HG03108 (cell line): ENCODE results near the gene SRI.
"Not testable (repeated sequence)": the region's sequence is repeated elsewhere in the genome, so short reads cannot be mapped to it uniquely, and the experiment has no call there.

Source experiments
- ATAC-seq: cut with Tn5 transposase; IDR thresholded peaks from one replicate; pipeline ENCODE4 v1.9.1; 2021; ENCODE audit warnings: moderate library complexity; ENCODE audit not compliant: unreplicated experiment

The SRI gene

DNA sequence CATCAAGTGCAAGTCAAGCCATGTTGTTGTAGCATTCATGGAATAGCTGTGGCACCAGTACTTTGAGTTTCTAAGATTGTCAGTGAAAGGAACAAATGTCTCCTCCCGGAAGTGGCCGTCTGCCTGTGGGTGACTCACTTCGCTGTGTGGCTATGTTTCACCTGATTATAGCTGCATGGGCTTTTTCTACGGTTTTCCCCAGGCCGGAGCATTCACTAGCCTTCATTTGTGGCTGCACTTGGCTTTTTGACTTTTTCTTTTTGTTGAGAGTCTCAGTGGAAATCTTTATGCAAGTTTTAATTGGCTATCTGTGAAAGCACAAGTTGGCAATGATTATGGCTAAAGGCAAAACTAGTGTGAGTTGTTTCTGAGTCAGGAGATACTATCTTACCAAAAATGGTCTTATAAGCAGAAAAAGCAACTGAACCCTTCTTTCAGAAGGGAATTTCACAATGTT lies 35.0 kb downstream of the SRI start:
- no peak for ATAC-seq

DNA sequence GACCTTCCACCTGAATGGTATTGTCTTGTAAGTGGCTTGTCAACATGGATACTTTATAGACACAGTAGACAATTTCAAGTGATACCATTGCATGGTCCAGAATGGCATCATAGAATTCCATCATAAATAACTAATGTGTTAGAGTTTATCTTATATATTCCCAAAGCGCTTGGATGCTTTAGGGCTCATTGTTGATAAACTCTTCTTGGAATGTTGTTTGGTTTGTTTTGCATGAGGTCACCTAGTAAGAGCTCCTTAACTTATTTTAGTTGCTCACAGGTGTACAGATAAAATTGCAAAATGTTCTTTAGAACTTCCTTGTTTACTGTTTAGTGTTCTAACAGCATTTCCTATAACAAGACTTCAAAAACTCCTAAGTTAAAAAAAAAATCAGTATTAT lies 36.8 kb downstream of the SRI start:
- no peak for ATAC-seq

DNA sequence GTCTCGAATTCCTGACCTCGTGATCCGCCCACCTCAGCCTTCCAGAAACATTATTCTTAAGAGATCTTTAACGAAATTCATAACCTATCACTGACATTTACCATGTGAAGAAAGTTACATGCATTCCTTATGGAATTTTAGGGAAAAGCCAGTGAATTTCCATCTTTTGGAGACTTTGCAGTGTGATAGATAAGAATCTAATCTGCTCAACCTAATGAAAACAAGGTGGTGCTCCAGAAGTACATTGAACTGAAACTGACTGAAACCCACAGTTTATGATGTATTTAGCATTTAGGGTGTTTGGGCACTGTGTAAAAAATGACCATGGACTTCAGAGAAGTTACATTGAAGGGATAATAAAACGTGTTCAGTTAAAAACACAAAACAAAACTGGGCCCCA lies 43.6 kb downstream of the SRI start:
- no peak for ATAC-seq

DNA sequence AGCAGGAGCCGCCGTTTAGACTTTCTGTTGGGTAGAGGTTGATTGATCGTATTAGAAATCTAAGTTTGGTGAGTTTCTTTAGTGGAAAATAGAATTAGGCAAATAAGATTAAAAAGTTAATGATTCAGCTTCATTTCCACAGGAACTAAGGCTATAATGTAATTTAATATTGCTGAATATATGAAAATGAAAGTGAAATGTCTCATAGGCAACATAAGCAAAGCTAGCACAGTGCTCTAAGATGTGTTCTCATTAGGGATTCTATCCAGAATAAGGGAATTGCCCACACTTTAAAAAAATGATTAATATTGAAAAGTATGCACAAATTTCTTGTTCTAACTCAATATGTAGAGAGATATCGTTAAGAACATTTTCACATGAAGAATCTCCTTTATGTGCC lies 47.0 kb downstream of the SRI start:
- no peak for ATAC-seq

DNA sequence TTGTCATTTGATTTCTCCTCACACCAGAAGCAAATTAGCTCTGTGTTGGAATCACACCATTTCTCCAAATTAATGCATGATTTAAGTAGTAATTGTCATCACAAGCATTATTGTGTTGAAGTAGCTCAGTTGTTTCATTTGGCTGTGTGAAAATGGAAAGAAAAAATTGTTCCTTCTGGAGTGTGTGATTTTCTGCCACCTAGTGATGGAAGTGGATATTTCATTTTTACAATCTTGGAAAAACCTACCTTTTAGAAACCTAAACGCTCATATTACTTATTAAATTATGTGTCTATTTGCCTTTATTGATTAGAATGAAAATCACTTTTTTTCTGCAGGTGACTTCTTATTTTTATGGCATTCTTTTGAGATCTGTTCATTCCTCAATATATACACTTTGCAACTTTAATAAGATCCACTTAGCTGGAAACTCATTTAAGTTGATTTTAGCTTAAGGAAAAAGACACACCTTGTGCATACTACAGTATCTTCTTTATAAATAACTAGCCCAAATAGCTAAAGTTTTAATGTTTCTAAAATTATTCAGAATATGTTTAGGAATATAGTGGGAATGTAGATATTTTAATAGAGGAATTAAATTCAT lies 50.0 kb downstream of the SRI start:
- ATAC-seq, result no peak

DNA sequence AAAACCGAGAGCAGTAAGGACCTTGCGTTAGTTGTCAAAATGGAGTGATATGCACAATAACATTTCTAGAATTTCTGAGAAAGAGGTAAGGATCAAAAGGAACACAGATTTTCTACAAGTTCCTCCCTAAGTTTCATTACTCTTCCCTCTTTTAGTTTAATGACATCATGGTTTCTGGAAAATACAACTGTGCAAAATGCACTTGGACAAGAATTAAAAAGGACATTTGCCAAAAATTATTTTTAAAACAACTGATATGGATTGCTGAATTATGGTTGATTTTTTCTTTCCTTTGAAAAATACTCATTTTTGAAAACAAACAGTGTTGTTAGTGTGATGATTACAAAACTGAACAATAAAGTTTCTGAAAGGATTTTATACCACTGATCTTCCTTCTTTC lies 52.1 kb downstream of the SRI start:
- ATAC-seq, result no peak

DNA sequence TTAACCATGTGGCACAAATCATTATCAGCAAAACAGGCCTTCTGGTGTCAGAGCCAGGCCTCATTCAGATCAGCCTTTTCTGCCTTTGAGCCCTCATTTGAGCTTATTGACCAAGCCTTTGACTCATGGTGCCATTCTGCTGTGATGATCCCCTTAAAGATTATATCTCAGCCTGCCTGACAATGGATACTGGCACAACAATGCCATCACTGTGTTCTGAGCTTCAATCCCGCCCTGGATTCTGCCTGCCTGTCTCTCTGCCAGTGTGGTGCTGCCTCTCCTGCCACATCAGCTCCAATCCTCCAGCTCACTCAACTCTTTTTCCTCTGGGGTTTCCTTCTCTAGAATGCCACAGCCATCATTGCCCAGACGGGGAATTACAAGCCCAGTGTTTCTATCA lies 52.6 kb downstream of the SRI start:
- ATAC-seq, result no peak

DNA sequence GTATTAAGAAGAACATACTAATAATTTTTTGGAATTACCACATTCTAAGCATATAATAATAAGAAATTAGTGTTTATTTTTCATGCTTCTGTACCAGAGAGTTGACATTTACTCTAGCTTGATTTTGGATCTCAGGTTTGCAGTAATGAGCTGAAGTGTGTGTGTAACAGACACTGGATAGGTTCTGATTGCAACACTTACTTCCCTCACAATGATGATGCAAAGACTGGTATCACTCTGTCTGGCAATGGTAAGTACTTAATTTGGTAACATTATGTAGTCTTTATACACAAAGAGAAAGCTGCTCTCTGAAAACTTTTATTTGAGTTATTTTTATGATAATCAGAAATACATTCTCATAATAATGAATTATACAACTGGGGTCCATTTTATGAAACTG lies 54.1 kb downstream of the SRI start:
- no peak for ATAC-seq

DNA sequence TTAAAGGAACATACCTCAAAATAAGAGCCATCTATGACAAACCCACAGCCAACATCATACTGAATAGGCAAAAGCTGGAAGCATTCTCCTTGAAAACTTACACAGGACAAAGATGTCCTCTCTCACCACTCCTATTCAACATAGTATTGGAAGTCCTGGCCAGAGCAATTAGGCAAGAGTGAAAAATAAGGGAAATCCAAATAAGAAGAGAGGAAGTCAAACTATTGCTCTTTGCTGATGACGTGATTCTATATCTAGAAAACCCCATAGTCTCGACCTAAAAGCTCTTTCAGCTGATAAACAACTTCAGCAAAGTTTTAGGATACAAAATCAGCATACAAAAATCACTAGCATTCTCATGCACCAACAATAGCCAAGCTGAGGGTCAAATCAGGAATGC lies 60.1 kb downstream of the SRI start:
- ATAC-seq, result not testable (repeated sequence)

DNA sequence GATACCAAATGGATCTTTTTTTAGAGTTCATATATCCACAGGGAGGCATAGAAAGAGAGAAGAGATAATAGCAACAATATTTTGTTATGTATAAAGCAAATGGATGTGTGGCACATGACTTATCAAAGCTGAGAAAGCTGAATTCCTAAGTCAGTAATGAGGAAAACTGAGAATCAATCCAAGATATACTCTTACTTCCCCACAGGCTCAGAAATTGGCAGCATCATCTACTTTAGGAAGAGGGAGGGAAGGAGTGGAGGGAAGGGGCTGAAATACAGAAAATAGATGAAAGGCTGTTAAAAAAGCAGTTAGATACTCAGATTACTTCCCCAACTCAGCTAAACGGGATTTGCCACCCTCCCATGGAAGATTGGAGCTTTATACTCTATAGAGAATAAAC lies 63.5 kb downstream of the SRI start:
- no peak for ATAC-seq

DNA sequence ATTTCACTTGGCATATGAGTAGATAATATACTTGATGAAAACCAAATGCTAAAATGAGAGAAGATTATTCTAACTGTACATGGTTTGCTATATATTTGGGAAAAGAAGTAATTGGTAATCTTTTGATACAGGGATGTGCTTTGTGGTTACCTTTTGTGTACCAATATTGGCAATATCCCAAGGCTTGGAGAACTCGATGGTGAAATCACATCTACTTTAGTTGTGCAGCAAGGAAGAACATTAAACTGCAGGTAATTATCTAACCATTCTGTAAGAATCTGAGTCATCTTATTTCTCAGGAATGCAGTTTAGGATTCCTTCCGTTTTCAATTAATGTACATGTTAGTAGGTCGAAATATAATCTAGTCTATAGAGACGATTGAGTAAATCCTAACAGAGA lies 64.1 kb downstream of the SRI start:
- no peak for ATAC-seq
